Fibroblast of skin of right biceps (primary cell): ENCODE results near the gene MLXIPL.
"Not testable (repeated sequence)": the region's sequence is repeated elsewhere in the genome, so short reads cannot be mapped to it uniquely, and the experiment has no call there.

ENCODE experiments used
- DNase-seq: peaks from one replicate; pipeline ENCODE4 v3.0.0-alpha.2; 2013

The MLXIPL gene

DNA sequence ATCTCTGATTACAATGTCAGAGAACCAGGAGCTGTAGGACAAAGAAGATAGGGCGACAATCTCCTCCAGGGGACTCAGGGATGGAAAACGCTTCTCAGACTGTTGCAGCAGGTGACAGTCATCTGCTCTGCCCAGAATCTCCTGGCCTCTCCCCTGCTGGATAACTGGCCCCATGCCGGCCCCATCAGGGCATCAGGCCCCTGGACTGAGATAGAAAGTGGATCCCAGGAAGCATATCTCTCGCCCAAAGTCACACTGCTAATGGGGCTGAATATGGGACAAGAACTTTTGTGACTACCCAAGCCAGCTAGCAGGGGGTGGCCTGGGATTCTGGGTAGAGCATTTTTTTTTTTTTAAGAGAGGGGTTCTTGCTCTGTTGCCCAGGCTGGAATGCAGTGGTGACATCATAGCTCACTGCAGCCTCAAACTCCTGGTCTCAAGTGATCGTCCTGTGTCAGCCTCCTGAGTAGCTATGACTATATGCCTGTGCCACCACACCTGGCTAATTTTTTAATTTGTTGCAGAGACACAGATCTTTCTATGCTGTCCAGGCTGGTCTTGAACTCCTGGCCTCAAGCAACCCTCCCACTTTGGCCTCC is 20.5 kb upstream of the MLXIPL start:
- no peak for DNase-seq

DNA sequence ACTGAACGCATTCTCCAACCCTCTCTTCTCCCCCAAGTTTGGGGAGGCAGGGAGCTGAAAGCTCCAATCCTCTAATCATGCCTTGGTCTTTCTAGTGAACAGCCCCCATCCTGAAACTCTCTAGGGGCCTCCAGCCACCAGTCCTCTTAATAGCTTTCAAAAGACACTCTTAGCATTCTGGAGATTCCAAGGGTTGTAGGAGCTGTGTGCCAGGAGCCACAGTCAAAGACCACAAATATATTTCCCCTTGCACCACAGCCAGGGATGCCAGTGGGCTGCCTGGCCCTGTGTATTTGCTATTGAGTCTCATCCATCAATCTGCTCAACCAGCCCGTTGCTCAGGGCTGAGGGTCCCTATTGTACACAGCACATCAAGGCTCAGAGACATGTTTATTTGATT is 18.5 kb upstream of the MLXIPL start:
- no peak for DNase-seq

DNA sequence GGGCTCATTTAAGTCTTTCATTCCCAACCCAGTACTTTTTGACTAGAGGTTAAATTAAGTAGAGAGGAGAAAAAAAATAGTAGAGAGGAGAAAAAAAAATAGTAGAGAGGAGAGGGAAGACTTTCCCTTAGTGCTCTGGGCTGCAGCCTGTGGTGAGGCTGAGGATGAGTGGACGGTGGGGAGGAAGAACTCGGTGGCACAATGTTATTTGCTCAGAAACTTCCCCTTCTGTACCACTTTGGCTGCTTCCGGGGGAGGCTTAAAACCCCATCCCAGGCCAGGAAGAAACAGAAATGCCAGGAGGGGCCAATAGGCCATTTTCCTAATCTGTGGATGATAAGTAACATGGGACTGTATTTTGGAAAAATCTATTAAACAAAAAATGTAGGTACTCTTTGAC is 14.6 kb upstream of the MLXIPL start:
- no peak for DNase-seq

DNA sequence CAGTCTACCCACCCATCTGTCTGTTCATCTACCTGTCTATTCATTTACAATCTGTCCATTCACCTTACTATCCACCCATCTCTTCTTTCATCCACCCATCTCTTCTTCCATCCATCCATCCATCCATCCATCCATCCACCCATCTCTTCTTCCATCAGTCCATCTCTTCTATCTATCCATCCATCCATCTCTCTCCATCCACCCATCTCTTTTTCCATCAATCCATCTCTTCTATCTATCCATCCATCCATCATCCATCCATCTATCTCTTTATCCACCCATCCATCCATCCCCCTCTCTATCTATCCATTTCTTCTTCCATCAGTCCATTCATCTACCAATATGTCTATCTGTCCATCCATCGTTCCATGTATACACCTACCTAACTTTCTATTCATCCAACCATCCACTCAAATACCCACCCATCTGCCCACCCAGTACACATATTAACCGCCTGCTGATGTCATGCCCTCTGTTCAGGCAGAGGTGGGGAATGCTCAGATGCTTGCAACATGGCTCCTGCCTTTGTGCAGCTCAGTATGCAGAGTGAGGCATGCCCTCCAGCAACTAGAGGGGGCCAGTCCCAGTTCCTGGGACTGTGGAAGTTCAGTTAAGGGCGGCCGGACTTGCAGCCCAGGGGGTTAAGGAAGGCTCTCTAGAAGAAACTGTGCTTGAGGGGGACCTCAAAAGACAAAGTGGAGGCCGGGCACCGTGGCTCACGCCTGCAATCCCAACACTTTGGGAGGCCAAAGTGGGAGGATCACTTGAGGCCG is 11.3 kb upstream of the MLXIPL start:
- no peak for DNase-seq

DNA sequence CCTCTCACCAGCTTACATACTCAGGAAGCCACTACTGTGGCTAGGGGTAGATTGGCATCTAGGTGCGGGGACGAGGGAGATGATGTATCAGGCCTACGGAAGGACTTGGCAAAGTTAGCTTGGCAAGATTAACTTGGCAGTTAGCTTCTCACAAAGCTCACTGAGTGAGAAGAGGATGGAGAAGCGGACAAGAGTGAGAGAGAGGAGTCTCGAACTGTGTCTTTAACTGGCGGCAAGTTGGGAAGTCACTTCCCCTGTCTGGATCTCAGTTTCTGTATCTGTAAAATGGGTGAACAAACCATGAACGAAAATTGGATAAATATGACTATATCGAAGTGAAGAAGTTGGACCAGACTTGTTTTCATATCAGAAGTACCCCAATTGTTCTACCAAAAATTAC is 9.5 kb upstream of the MLXIPL start:
- no peak for DNase-seq

DNA sequence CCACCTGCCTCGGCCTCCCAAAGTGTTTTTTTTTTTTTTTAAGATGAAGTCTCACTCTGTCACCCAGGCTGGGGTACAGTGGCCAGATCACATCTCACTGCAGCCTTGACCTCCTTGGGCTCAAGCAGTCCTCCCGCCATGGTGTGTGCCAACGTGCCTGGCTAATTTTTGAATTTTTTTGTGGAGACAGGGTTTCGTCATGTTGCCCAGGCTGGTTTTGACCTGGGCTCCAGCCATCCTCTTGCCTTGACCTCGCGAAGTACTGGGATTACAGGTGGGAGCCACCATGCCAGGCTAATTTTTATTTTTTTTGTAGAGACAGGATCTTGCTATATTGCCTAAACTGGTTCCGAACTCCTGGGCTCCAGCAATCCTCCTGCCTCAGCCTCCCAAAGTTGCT is 9.0 kb upstream of the MLXIPL start:
- DNase-seq = no peak

DNA sequence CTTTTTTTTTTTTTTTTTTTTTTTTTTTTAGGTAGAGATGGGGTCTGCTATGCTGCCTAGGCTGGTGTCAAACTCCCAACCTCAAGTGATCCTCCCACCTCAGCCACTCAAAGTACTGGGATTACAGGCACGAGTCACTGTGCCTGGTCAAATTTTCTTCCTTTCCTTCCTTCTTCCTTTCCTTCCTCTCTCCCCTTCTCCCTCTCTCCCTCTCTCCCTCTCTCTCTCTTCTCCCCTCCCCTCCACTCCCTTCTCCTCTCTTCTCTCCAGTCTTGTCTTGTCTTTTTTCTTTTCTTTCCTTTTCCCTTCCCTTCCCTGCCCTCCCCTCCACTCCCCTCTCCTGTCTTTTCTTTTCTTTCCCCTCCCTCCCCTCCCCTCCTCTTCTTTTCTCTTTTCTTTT is 7.2 kb upstream of the MLXIPL start:
- DNase-seq = no peak

DNA sequence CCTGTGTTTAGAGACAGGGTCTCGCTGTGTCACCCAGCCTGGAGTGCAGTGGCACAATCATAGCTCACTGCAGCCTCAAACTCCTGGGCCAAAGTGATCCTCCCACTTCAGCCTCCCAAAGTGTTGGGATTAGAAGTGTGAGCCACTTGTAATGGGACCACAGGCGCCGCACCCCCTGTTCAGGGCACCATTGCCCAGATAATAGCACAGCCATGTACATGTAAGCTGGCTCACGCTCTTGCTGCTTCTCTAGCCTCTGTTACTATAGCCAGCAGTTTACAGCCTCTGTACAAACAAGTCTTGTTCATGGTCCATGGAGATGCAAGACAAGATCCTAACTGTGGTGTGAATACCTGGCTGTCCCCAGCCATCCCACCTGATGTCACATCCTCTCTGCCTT is 4.2 kb upstream of the MLXIPL start:
- no peak for DNase-seq

DNA sequence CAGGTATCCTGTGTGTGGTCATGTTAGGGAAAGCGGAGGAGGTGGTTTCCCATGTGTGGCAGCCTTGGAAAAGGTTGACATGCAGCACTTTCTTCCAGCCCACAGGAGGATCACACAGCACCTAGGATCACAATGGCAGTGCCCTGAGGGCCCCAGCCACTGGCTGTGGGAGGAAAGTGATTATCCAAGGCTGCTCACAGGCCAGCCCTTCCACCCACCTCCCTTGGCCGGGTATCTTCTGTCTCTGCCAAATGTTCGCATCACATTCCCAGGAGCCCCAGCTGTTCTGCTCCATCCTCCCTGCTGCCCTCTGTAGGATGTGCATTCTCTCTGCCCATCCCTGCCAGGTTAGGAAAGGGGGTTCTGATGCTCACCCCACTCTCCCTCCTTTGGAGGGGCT is 2.5 kb upstream of the MLXIPL start:
- DNase-seq = no peak

DNA sequence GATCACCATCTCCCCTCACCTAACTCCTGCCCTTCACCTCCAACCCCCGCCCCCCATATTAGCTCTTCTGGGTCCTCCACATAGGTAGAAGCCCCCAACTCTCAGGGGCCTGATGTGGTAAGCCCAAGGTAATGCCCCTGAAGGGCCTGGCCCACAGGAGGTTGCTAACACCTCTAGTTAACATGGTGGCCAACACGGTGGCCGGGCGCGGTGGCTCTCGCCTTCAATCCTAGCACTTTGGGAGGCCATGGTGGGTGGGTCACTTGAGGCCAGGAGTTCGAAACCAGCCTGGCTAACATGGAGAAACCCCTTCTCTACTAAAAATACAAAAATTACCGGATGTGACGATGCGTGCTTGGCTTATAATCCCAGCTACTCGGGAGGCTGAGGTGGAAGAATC is 954 bp upstream of the MLXIPL start:
- no peak for DNase-seq

DNA sequence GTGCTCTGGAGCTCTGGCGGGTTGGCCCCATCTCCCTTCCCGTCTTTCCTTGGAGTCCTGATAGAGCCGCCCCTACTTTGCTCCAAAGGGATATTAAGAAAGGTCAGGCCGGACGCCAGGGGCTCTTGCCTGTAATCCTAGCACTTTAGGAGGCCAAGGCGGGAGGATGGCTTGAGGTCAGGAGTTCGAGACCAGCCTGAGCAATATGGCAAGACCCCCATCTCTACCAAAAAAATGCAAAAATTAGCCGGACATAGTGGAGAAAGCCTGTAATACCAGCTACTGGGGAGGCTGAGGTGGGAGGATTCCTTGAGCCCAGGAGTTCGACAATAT is 313 bp upstream of the MLXIPL start:
- no peak for DNase-seq

DNA sequence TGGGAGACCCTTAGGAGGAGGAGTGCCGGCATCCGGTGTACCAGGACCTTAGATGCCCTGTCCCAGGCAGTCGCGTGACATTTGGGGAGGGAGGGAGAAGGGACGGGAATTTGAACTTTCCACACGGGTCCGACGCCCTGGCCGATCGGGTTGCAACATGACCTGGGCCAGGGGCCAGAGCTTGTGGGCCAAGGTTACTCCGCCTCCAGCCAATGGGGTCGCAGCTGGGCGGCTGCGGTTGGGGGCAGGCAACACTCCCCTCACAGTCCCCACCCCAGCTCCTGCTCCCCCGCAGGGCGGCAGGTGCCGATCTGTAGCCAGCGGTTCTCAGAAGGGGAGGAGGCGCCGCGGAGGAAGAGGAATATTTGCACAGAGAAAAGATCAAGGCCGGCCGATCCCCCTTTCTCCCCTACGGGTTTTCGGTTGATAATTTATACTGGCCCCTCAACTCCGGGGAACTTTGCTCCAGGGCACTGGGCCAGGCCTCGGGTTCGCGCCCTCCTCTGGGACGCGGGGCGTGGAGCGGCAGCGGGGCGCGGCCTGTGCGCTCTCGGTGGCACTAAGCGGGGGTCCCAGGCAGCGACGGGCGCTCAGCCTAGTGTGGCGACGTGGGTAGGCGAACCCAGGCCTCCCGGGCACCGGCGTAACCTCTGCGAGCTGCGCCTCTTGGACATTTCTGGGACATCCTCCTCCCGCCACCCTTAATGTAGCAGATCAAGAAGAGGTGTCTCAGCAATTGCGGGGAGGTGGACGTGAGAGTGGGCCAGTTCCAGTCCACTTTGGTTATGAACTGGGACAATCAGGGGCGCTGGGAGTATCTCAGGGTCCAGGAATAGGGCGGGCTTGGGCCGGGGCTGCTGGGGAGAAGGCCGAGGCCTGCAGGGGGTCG is 1.2 kb downstream of the MLXIPL start:
- no peak for DNase-seq

DNA sequence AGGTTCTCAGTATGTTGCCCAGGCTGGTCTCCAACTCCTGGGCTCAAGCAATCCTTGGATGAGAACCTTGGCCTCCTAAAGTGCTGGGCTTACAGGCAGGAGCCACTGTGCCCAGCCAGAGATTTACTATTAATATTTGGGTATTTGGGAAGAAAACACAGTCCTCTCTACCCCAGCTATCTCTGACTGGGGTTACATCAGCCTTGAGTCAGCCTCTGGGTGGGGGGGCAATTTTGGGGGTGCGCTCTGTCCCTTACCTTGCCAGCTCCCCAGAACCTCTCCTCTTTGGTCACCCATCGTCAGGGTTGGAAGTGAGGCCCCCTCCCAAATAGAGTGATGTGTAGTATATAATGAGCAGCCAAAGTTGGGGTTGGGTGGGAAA is 1.8 kb downstream of the MLXIPL start:
- no peak for DNase-seq

DNA sequence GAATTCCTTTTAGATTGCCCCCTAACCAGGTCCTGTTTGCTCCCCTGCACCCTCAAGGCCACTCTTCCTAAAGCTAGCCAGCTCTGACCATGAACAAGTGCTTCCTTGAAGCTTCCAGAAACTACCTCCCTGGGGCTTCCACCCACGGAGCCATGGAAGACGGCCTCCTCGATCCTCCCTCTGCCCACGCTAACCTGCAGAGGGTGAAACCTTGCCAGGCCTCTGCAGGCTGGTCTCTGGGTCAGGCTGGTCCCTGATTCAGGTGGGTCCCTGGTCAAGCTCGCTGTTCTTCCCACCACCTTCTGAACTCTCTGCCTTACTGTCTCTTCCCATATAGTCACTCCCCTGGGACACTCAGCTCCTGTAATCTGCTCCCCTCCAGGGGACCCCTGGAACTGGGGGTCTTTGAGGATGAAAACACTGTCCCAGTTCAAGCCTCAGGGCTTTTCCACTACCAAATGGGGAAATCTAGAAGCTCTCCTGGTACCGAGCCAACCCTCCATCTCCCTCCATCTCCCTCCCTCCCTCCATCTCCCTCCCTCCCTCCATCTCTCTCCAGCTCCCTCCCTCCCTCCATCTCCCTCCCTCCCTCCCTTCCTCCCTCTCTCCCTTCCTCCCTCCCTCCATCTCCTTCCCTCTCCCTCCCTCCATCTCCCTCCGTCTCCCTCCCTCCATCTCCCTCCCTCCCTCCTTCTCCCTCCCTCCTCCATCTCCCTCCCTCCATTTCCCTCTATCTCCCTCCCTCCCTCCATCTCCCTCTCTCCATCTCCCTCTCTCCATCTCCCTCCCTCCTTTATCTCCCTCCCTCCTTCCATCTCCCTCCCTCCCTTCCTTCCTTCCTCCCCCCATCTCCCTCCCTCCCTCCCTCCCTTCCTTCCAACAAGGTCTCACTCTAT is 2.9 kb downstream of the MLXIPL start:
- DNase-seq = no peak

DNA sequence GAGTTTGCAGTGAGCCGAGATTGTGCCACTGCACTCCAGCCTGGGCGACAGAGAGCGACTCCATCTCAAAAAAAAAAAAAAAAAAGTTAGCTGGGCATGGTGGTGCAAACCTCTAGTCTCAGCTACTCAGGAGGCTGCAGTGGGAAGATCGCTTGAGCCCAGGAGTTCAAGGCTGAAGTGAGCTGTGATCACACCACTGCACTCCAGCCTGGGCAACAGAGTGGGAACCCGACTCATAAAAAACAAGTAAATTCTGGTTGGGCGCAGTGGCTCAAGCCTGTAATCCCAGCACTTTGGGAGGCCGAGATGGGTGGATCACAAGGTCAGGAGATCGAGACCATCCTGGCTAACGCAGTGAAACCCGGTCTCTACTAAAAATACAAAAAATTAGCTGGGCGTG is 4.9 kb downstream of the MLXIPL start:
- DNase-seq = not testable (repeated sequence)

DNA sequence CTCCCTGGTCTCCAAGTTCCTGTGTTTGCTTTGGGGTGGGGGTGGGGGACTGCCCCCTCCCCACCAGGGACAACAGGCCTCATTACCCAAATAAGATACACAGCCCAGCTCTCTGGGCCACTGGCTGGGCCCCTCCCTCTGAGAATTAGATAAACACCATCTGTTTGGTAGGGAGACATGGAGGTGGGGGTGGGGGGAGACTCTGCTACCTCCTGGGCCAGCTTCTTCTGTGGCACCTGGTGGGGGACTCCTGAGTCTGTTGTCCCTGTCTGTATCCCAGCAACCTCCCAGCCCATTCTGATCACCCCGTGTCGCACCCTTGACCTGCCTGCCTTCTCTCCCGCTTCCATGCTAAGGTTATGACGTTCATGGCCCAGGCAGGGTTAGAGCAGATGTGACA is 5.8 kb downstream of the MLXIPL start:
- no peak for DNase-seq

DNA sequence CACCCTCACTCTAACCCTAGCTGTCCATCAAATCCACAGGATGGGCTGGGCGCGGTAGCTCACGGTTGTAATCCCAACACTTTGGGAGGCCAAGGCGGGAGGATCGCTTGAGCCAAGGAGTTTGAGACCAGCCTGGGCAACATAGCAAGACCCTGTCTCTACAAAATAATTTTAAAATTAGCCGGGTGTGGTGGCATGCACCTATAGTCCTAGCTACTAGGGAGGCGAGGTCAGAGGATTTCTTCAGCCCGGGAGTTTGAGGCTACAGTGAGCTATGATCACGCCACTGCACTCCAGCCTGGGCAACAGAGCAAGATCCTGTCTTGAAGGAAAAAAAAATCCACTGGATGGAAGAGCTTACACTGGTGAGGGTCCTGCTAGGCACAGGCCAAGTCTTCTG is 6.8 kb downstream of the MLXIPL start:
- DNase-seq = not testable (repeated sequence)

DNA sequence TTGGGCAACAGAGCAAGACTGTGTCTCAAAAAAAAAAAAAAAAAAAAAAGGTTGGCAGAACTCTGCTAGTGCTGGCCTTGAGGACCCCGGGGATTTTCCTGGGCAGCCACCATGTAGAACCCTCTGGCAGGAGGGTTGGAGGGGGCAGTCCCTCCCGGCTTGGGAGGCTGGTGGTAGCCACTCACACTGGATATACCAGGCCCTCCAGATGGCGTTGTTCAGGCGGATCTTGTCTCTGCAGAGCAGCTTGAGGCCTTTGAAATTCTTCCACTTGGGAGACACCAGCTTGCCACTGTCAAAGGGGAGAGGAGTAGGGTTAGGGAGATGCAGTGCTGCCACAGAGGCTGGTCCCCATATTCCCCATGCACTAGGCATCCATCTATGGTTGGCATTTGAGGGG is 8.4 kb downstream of the MLXIPL start:
- DNase-seq = no peak

DNA sequence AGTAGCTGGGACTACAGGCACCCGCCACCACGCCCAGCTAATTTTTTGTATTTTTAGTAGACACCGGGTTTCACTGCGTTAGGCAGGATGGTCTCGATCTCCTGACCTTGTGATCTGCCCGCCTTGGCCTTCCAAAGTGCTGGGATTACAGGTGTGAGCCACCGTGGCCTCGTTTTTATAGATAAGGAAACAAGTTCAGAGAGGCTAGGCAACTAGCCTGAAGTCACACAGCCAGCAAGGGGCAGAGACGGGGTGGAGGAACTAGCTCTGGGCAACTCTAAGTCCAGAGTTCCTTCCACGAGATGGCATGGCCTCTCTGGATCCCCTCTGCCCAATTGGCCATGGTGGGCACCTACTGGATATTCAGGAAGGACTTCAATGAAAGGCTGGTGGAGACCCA is 9.4 kb downstream of the MLXIPL start:
- not testable (repeated sequence) for DNase-seq

DNA sequence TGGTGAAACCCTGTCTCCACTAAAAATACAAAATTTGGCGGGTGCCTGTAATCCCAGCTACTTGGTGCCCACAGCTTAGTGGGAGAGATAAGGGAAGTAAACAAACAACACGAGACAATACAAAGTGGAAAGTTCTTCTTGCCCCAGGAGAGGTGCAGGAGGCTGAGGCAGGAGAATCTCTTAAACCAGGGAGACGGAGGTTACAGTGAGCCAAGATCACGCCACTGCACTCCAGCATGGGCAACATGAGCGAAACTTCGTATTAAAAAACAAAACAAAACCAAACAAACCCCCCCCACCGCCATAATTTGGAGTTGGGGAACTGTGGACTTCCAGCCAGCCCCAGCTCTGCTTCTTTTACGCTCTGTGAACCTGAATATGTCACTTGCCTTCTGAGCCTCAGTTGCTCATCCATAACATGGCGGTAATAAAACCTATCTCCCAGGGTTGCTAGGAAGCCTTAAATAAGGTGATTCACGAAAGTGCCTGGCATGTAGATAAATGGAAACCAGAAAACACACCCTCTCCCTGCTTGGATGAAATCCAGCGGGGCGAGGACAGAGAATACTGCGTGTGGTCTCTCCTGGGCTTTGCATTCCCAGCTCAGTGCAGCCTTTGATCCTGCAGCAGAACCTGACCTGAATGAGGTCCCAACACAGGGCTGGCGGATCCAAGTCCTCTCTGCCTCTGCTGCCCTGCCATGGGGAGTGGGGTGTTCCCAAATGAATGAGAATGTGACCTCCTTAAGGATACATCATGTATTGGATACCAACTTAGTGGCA is 10.2 kb downstream of the MLXIPL start:
- DNase-seq = peak; percentile 22

DNA sequence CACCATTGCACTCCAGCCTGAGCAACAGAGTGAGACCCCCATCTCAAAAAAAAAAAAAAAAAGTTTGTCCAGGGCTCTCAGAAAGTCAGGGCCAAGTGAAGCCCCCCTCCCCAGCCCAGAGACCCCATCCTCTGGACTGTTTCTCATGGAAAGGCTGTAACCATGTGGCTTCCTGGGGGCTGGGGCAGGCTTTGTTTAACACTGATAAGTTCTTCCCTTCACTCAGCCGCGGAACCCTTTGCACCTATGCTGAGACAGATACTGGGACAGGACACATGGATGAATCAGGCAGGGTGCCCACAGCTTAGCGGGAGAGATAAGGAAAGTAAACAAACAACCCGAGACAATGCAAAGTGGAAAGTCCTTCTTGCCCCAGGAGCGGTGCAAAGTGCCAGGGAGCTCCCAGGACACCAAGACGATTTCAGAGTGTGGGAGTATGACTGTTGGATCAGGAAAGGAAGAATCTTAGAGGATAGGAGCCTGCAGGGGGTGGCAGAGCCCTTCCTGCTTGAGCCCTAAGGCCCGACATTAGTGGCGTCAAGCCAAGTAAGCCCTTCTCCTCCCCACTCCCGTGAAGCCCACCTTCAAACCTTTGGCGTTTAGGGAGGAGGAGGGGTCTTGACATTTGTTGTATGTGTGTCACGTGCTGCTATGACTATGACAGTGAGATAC is 11.6 kb downstream of the MLXIPL start:
- DNase-seq = peak; percentile 22
